Astrocyte of the spinal cord (primary cell): ENCODE results near the gene RSPRY1.

Source experiments
- DNase-seq: peaks from one replicate; pipeline ENCODE4 v3.0.0; 2011; ENCODE audit warnings: low read depth, low spot score
- H3K4me3 ChIP-seq: 2 replicates; pipeline ENCODE4 v1.5.1; 2011; ENCODE audit warnings: low read depth, mild to moderate bottlenecking, low read length, moderate library complexity
- CTCF ChIP-seq: IDR thresholded peaks from 2 replicates; pipeline ENCODE4 v1.5.1; 2012; ENCODE audit warnings: low read depth, mild to moderate bottlenecking, low read length, inconsistent platforms
- in situ Hi-C: cut with HindIII; loops from 2 replicates; pipeline ENCODE4 v1.10.0; 2017; ENCODE audit warnings: low sequenced_read_pairs

Gene RSPRY1

GRCh38 chr16:57165938-57166337, 20.2 kb upstream of the RSPRY1 start:
- in situ Hi-C loops, result no loop called here
- DNase-seq, result peak; percentile 60
- no peak overlapping the region for H3K4me3 ChIP-seq
- TF ChIP-seq CTCF, result no peak

GRCh38 chr16:57166451-57166850, 19.7 kb upstream of the RSPRY1 start:
- in situ Hi-C loops, result no loop called here
- H3K4me3 ChIP-seq, result no peak overlapping the region
- TF ChIP-seq CTCF, result no peak
- no peak for DNase-seq

GRCh38 chr16:57166951-57167350, 19.2 kb upstream of the RSPRY1 start:
- peak; percentile 54 for DNase-seq
- no peak overlapping the region for H3K4me3 ChIP-seq
- TF ChIP-seq CTCF, result no peak
- in situ Hi-C loops, result no loop called here

GRCh38 chr16:57167538-57167937, 18.6 kb upstream of the RSPRY1 start:
- DNase-seq, result no peak
- H3K4me3 ChIP-seq, result no peak overlapping the region
- in situ Hi-C loops, result no loop called here
- no peak for TF ChIP-seq CTCF

GRCh38 chr16:57167953-57168352, 18.2 kb upstream of the RSPRY1 start:
- in situ Hi-C loops, result no loop called here
- H3K4me3 ChIP-seq, result no peak overlapping the region
- peak; percentile 83 for DNase-seq
- peak; percentile 72 for TF ChIP-seq CTCF

- no peak for DNase-seq
- in situ Hi-C loops, result no loop called here
- no peak overlapping the region for H3K4me3 ChIP-seq
- no peak for TF ChIP-seq CTCF
Measured at GRCh38 chr16:57169327-57169726, 16.8 kb upstream of the RSPRY1 start.

- no peak for DNase-seq
- TF ChIP-seq CTCF, result no peak
- H3K4me3 ChIP-seq, result no peak overlapping the region
- in situ Hi-C loops, result no loop called here
Measured at GRCh38 chr16:57172721-57173290, 13.3 kb upstream of the RSPRY1 start.
